T47D (cell line): ENCODE data around the gene NCAPG2.

Source experiments
- DNase-seq, 2 experiments: peaks; one replicate each; pipeline versions ENCODE4 v3.0.0 to v3.0.0-alpha.2; 2011 to 2012; ENCODE audit warnings: low read depth in 1 of 2, low spot score in 1 of 2
- JUND ChIP-seq: IDR thresholded peaks from 2 replicates; pipeline ENCODE4 v1.6.1; 2012; ENCODE audit warnings: low read depth
- in situ Hi-C: cut with HindIII; loops from 2 replicates; pipeline ENCODE4 v1.10.0; 2016; ENCODE audit warnings: low sequenced_read_pairs, low pct_unique_long_range_greater_than_20kb

Gene NCAPG2, protein sequence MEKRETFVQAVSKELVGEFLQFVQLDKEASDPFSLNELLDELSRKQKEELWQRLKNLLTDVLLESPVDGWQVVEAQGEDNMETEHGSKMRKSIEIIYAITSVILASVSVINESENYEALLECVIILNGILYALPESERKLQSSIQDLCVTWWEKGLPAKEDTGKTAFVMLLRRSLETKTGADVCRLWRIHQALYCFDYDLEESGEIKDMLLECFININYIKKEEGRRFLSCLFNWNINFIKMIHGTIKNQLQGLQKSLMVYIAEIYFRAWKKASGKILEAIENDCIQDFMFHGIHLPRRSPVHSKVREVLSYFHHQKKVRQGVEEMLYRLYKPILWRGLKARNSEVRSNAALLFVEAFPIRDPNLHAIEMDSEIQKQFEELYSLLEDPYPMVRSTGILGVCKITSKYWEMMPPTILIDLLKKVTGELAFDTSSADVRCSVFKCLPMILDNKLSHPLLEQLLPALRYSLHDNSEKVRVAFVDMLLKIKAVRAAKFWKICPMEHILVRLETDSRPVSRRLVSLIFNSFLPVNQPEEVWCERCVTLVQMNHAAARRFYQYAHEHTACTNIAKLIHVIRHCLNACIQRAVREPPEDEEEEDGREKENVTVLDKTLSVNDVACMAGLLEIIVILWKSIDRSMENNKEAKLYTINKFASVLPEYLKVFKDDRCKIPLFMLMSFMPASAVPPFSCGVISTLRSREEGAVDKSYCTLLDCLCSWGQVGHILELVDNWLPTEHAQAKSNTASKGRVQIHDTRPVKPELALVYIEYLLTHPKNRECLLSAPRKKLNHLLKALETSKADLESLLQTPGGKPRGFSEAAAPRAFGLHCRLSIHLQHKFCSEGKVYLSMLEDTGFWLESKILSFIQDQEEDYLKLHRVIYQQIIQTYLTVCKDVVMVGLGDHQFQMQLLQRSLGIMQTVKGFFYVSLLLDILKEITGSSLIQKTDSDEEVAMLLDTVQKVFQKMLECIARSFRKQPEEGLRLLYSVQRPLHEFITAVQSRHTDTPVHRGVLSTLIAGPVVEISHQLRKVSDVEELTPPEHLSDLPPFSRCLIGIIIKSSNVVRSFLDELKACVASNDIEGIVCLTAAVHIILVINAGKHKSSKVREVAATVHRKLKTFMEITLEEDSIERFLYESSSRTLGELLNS

GRCh38 chr7:158704524-158705233 lies at the start of gene NCAPG2:
Gene NCAPG2, minus strand, starts transcription at chr7:158704804. Its CDS starts 2,905 bp downstream, at chr7:158701899.
- DNase-seq, result peak; percentile 96 to 98
- in situ Hi-C loops, result no loop called here

GRCh38 chr7:158753900-158754299 lies 49.3 kb upstream of the NCAPG2 start:
- in situ Hi-C loops, result no loop called here
- no peak for TF ChIP-seq JUND

More at GRCh38 chr7:158704524-158705233, at the start of gene NCAPG2:
- no peak for TF ChIP-seq JUND

GRCh38 chr7:158751751-158752150 lies 47.1 kb upstream of the NCAPG2 start:
- TF ChIP-seq JUND, result no peak
- DNase-seq, result no peak
- in situ Hi-C loops, result no loop called here

More at GRCh38 chr7:158753900-158754299, 49.3 kb upstream of the NCAPG2 start:
- DNase-seq, result no peak

- no peak for DNase-seq
- no peak for TF ChIP-seq JUND
- in situ Hi-C loops, result no loop called here
These were observed 46.6 kb upstream of the NCAPG2 start for GRCh38 chr7:158751199-158751598.

- in situ Hi-C loops, result no loop called here
- no peak for TF ChIP-seq JUND
- no peak for DNase-seq
These were observed 46.1 kb upstream of the NCAPG2 start for GRCh38 chr7:158750702-158751101.

GRCh38 chr7:158749396-158749795 lies 44.8 kb upstream of the NCAPG2 start:
- DNase-seq, result no peak
- TF ChIP-seq JUND, result no peak
- in situ Hi-C loops, result no loop called here

DNA sequence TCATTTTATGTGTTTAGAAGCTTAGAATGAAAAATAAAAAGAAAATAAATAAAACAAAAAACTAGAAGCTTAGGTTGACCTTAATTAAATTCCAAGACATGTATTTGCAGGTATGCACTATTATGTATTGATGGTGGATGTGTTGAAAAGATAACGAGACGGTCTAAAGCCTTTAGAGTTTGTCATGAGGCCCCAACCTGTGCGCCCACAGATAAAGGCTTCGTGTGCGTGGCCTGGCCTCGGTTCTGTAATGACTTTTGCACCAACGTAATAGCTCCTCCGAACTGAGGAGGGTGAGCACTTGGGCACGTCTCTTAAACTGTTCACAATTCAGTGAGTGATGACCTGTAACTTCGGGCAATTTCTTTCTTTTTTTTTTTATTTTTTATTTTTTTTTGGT lies 43.7 kb upstream of the NCAPG2 start:
- DNase-seq, result no peak
- in situ Hi-C loops, result no loop called here
- no peak for TF ChIP-seq JUND

- TF ChIP-seq JUND, result no peak
These were observed 42.8 kb upstream of the NCAPG2 start for GRCh38 chr7:158747408-158747807.

DNA sequence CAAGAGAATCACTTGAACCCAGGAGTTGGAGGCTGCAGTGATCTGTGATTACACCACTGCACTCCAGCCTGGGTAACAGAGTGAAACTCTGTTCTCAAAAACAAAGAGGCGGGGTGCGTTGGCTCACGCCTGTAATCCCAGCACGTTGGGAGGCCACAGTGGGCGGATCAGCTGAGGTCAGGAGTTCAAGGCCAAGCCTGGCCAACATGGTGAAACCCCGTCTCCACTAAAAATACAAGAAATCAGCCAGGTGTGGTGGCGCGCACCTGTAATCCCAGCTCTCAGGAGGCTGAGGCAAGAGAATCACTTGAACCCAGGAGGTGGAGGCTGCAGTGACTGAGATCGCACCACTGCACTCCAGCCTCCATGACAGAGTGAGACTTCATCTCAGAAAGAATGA lies 42.4 kb upstream of the NCAPG2 start:
- DNase-seq, result no peak
- in situ Hi-C loops, result no loop called here
- TF ChIP-seq JUND, result no peak

More at GRCh38 chr7:158747408-158747807, 42.8 kb upstream of the NCAPG2 start:
- no peak for DNase-seq
- in situ Hi-C loops, result no loop called here

DNA sequence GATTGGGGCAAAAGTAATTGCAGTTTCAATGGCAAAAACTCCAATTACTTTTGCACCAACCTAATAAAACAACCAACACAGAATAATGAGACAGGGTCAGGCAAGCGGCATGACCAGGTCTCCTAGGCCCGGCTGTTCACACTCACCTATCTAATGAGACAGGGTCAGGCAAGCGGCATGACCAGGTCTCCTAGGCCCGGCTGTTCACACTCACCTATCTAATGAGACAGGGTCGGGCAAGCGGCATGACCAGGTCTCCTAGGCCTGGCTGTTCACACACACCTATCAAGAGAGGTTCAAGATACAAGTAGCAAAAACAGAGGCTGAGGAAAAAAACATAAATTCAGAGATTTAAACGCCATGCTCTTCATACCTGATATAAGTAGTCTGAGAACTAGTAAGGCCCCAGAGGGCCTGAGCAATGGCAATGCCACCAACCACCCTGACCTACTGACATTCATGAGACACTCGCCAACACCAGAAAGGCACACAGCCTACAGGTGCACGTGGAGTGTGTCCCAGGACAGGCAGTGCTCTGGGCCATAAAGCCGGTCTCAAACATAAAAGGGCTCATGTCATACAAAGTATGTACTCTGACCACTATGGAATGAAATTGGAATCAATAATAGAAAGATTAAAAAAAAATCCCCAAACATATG lies 40.6 kb upstream of the NCAPG2 start:
- in situ Hi-C loops, result no loop called here
- TF ChIP-seq JUND, result no peak
- DNase-seq, result no peak

- in situ Hi-C loops, result no loop called here
- DNase-seq, result no peak
- no peak for TF ChIP-seq JUND
These were observed 39.5 kb upstream of the NCAPG2 start for GRCh38 chr7:158744070-158744469.

GRCh38 chr7:158743219-158743618 lies 38.6 kb upstream of the NCAPG2 start:
- in situ Hi-C loops, result no loop called here
- DNase-seq, result no peak
- TF ChIP-seq JUND, result no peak
